ENCODE results near the gene SH3BGRL3. TPM values are rescaled to one million over a fixed set of nuclear protein-coding genes. Genes with fewer than 3 reads are reported as not detected.

Gene SH3BGRL3
- total RNA-seq, 4 donors from 2014 or later, result 53.5 to 104 (median 92.8) TPM

- Histone ChIP-seq H3K9me3 (no peaks in the 10 kb centered on the region), H3K36me3 (no peaks in the 10 kb centered on the region), H3K27me3 (no peaks in the 10 kb centered on the region), H3K4me1 (peaks cover 15% of the 10 kb centered on the region), H3K4me3 (no peak overlapping the region), H3K27ac (no peak overlapping the region)
- TF ChIP-seq POLR2A (IDR thresholded peaks at IDR 0.05), result no peak
- TF ChIP-seq CTCF (IDR thresholded peaks at IDR 0.05), result no peak
- TF ChIP-seq POLR2AphosphoS5 (IDR thresholded peaks at IDR 0.05), result no peak
- no peak for TF ChIP-seq EP300 (IDR thresholded peaks at IDR 0.05)
- WGBS, result 94% methylated on average over 2 of the region's 2 CpGs
- no peak for DNase-seq (ENCODE audit: low spot score in 2 of 2)
These were observed 37.3 kb downstream of the SH3BGRL3 start for GRCh38 chr1:26317146-26317545.

- Histone ChIP-seq H3K36me3 (no peaks in the 10 kb centered on the region), H3K4me3 (peak within 1 kb of the TSS; percentile 0), H3K27me3 (no peaks in the 10 kb centered on the region), H3K9me3 (no peaks in the 10 kb centered on the region), H3K4me1 (peaks cover 15% of the 10 kb centered on the region), H3K27ac (no peak within 1 kb of the TSS)
- no peak for DNase-seq (ENCODE audit: low spot score in 2 of 2)
- TF ChIP-seq POLR2A (IDR thresholded peaks at IDR 0.05), result no peak
- 76% methylated on average over 12 of the region's 12 CpGs for WGBS
These were observed 37.9 kb downstream of the SH3BGRL3 start, which contains the start of gene CD52 for GRCh38 chr1:26317612-26318337. TSS of gene CD52 (plus strand) at chr1:26317958. CDS start at chr1:26318018, 60 bp downstream.

GRCh38 chr1:26318338-26319064 is 38.6 kb downstream of the SH3BGRL3 start:
- no peak for DNase-seq (ENCODE audit: low spot score in 2 of 2)
- peak overlapping the region; percentile 0 for H3K4me3 ChIP-seq
- peaks cover 15% of the 10 kb centered on the region for H3K4me1 ChIP-seq
- H3K9me3 ChIP-seq, result no peaks in the 10 kb centered on the region
- 73% methylated on average over 7 of the region's 9 CpGs for WGBS
- peaks cover 3% of the 10 kb centered on the region for H3K36me3 ChIP-seq
- TF ChIP-seq CTCF (IDR thresholded peaks at IDR 0.05), result no peak
- no peak for TF ChIP-seq EP300 (IDR thresholded peaks at IDR 0.05)
- TF ChIP-seq POLR2A (IDR thresholded peaks at IDR 0.05), result no peak
- H3K27ac ChIP-seq, result no peak overlapping the region
- no peaks in the 10 kb centered on the region for H3K27me3 ChIP-seq

- Histone ChIP-seq H3K36me3 (peaks cover 9% of the 10 kb centered on the region), H3K4me3 (no peak overlapping the region), H3K27me3 (no peaks in the 10 kb centered on the region), H3K9me3 (no peaks in the 10 kb centered on the region), H3K4me1 (peaks cover 12% of the 10 kb centered on the region), H3K27ac (no peak overlapping the region)
- no peak for DNase-seq (ENCODE audit: low spot score in 2 of 2)
- TF ChIP-seq CTCF (IDR thresholded peaks at IDR 0.05) (no peak), POLR2AphosphoS5 (IDR thresholded peaks at IDR 0.05) (no peak), POLR2A (IDR thresholded peaks at IDR 0.05) (no peak), EP300 (IDR thresholded peaks at IDR 0.05) (no peak)
- WGBS, result 20% methylated on average over 1 of the region's 2 CpGs
These were observed 41.0 kb downstream of the SH3BGRL3 start for GRCh38 chr1:26320896-26321295.

GRCh38 chr1:26321315-26322041 is 41.6 kb downstream of the SH3BGRL3 start:
- Histone ChIP-seq H3K27me3 (no peaks in the 10 kb centered on the region), H3K36me3 (peaks cover 9% of the 10 kb centered on the region), H3K4me1 (peaks cover 12% of the 10 kb centered on the region), H3K4me3 (no peak overlapping the region), H3K9me3 (no peaks in the 10 kb centered on the region), H3K27ac (no peak overlapping the region)
- peak; percentile 97 for DNase-seq (ENCODE audit: low spot score in 2 of 2)
- peak; percentile 82 to 94 for TF ChIP-seq CTCF (IDR thresholded peaks at IDR 0.05)
- TF ChIP-seq EP300 (IDR thresholded peaks at IDR 0.05), result no peak
- TF ChIP-seq POLR2AphosphoS5 (IDR thresholded peaks at IDR 0.05), result peak in 1 of 3 donors; percentile 55
- no peak for TF ChIP-seq POLR2A (IDR thresholded peaks at IDR 0.05)
- 12% methylated on average over 16 of the region's 16 CpGs for WGBS
